Uterus (tissue), 4 donors: ENCODE data around the gene ISYNA1. TPM values are rescaled to one million over a fixed set of nuclear protein-coding genes. Genes with fewer than 3 reads are reported as not detected.

ENCODE experiments used
- DNase-seq, 2 donors: peaks; one replicate each; pipeline ENCODE4 v3.0.0-alpha.2; 2019 to 2020
- H3K27ac ChIP-seq, 2 donors: fragments of 200-600 bp; sonication (generic); 1 replicate in 1 of 2; 2 replicates in 1 of 2; pipeline ENCODE4 v1.5.1; 2016 to 2018
- H3K27me3 ChIP-seq, 2 donors: fragments of 200-600 bp; sonication (generic); one replicate each; pipeline ENCODE4 v1.5.1; 2018 to 2019; ENCODE audit warnings: control low read depth in 1 of 2
- H3K36me3 ChIP-seq, 2 donors: fragments of 200-600 bp; sonication (generic); one replicate each; pipeline ENCODE4 v1.5.1; 2019; ENCODE audit warnings: control low read depth in 1 of 2
- H3K4me1 ChIP-seq, 2 donors: fragments of 200-600 bp; sonication (generic); one replicate each; pipeline ENCODE4 v1.5.1; 2018 to 2019; ENCODE audit warnings: control low read depth in 1 of 2
- H3K4me3 ChIP-seq, 2 donors: fragments of 200-600 bp; sonication (generic); 1 replicate in 1 of 2; 2 replicates in 1 of 2; pipeline ENCODE4 v1.5.1; 2018 to 2019; ENCODE audit warnings: mild to moderate bottlenecking in 1 of 2
- H3K9me3 ChIP-seq, 2 donors: fragments of 200-600 bp; sonication (generic); one replicate each; pipeline ENCODE4 v1.5.1; 2019; ENCODE audit warnings: control low read depth in 1 of 2
- CTCF ChIP-seq, 4 experiments: fragments of 200-600 bp in 2 of 4; fragments of 450-650 bp in 2 of 4; sonication (generic) in 2 of 4; IDR thresholded peaks; one replicate each; pipeline ENCODE4 v1.5.1; 2016 to 2019; ENCODE audit warnings: antibody characterized with exemption in 4 of 4, mild to moderate bottlenecking in 2 of 4, moderate library complexity in 1 of 4
- POLR2A ChIP-seq, 2 donors: fragments of 450-650 bp; IDR thresholded peaks; one replicate each; pipeline ENCODE4 v1.6.1; 2016; ENCODE audit warnings: antibody characterized with exemption in 2 of 2, mild to moderate bottlenecking in 1 of 2, moderate library complexity in 1 of 2
- intact Hi-C: fragments of 100-400 bp; cut with DNase I; formaldehyde crosslinking; loops from one replicate; pipeline ENCODE4 v1.15.1; 2023; ENCODE audit warnings: low total_unique reads
- total RNA-seq, 4 donors: library from RNA; depleted of rRNA in 3 of 4; stranded (reverse); fragments of >200 nt in 3 of 4; gene quantifications; one replicate each; pipeline versions ENCODE4 v1.1.0 to v1.2.4, GENCODE V29; 2014 to 2023
- donor health status: DM: yes; HTN: yes; CAD: no.

ISYNA1 gene
- total RNA-seq, 4 donors from 2014 or later, result 56.8 to 152 (median 106) TPM

- TF ChIP-seq POLR2A (IDR thresholded peaks at IDR 0.05) (no peak), CTCF (IDR thresholded peaks at IDR 0.05) (no peak)
- peak in 1 of 2 donors; percentile 15 for DNase-seq
- H3K36me3 ChIP-seq, result no peaks in the 10 kb centered on the region
- H3K27ac ChIP-seq, result peak overlapping the region in 1 of 2 donors; percentile 36
- H3K27me3 ChIP-seq, result no peaks in the 10 kb centered on the region
- H3K4me1 ChIP-seq, result peaks cover 0 to 37% of the 10 kb centered on the region in 2 donors
- H3K9me3 ChIP-seq, result no peaks in the 10 kb centered on the region
- H3K4me3 ChIP-seq, result no peak overlapping the region
- intact Hi-C loops, result no loop called here
These were observed 15.3 kb downstream of the ISYNA1 start for GRCh38 chr19:18422530-18423191.

DNA sequence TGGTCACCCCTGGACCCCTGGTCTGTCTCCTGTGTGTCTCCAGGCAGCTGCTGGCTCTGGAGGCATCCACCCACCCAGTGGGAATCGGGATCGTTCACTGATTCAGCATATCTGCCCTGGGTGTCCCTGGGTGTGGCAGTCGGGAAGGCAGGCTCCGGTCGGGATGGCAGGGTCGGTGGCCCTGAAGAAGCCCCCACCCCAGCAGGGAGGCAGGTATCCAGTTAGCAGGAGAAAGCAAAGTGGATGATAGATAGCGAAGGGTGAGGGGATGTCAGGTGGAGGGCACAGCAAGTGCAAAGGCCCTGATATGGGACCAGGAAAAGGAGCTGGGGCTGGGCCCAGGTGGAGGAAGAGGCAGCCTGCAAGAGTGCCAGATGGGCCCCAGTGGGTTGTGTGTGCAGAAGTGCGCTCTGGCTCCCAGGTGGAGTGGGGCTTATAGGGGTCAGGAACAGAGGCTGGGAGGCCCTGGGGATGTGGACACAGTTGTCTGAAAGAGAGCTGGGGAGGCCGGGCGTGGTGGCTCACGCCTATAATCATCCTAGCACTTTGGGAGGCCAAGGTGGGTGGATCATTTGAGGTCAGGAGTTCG is 16.5 kb downstream of the ISYNA1 start:
- Histone ChIP-seq H3K27ac (peak overlapping the region; percentile 90 to 93), H3K9me3 (no peaks in the 10 kb centered on the region), H3K36me3 (no peaks in the 10 kb centered on the region), H3K27me3 (no peaks in the 10 kb centered on the region), H3K4me1 (peaks cover 0 to 31% of the 10 kb centered on the region in 2 donors), H3K4me3 (no peak overlapping the region)
- TF ChIP-seq POLR2A (IDR thresholded peaks at IDR 0.05) (no peak), CTCF (IDR thresholded peaks at IDR 0.05) (no peak)
- DNase-seq, result peak in 1 of 2 donors; percentile 26
- intact Hi-C loops, result no loop called here

DNA sequence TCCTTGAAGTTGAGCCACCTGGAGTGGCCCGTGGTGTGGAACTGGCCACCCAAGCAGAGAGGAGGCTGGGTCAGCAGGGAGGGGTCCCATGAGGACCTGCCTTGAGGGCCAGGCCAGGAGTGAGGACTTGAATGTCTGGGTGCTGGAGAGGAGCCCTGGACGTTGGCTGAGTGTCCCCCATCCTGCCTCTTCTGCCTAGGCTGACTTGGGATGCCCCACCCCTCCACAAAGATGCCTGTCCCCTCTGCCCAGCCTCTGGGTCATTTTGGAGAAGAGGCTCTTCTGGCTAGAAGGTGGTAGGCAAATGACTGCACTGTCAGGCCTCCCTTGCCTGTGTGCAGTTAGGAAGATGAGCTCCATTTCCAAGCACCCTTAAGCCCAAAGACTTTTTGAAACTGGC is 17.0 kb downstream of the ISYNA1 start:
- H3K4me3 ChIP-seq, result peak overlapping the region in 1 of 2 donors; percentile 62
- peaks cover 0 to 32% of the 10 kb centered on the region in 2 donors for H3K4me1 ChIP-seq
- H3K9me3 ChIP-seq, result no peaks in the 10 kb centered on the region
- H3K27me3 ChIP-seq, result no peaks in the 10 kb centered on the region
- peak in 1 of 2 donors; percentile 34 for DNase-seq
- peak overlapping the region; percentile 90 to 93 for H3K27ac ChIP-seq
- H3K36me3 ChIP-seq, result no peaks in the 10 kb centered on the region
- TF ChIP-seq CTCF (IDR thresholded peaks at IDR 0.05), result no peak
- TF ChIP-seq POLR2A (IDR thresholded peaks at IDR 0.05), result no peak
- intact Hi-C loops, result no loop called here

DNA sequence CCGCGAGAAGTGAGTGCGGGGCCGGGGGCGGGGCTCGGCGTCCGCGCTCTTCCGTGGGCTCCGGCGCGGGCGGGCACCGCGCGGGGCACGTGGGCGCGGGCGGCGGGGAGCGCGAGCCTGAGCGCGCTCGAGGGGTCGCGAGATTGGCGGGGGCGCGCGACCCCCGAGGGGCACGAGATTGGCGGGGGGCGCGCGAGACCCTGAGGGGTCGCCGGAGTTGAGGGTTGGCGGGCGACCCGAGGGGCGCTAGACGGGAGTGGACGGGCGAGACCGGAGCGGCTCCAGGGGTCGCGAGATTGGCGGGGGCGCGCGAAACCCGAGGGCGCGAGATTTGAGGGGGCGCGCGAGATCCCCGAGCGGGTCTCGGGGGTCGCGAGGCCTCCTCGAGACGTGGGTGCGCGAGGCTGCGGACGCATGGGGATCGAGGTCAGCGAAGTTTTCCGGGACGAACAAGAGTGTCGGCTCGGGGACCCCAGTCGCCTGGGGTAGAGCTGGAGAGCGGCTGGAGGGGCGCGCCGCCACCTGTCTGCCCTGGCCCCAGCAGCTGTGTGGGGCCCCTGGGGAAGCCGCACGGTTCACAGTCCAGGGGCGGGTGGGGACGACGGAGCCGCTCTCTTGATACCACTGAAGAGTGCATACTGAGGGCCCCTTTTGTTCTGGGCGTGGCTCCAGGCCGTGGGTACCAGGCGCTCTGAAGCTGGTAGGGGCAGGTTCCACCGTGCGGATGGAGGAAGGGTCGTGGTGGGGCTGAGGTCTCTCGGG is 18.1 kb downstream of the ISYNA1 start:
- DNase-seq, result peak in 1 of 2 donors; percentile 59
- intact Hi-C loops, result loop anchor here (10.0 kb wide), 1 partner anchor 75 kb away; the partner anchor contains the start of gene PGPEP1
- Histone ChIP-seq H3K9me3 (no peaks in the 10 kb centered on the region), H3K4me1 (peaks cover 0 to 27% of the 10 kb centered on the region in 2 donors), H3K4me3 (peak overlapping the region; percentile 37 to 62), H3K36me3 (no peaks in the 10 kb centered on the region), H3K27me3 (no peaks in the 10 kb centered on the region), H3K27ac (peak overlapping the region; percentile 90 to 93)
- TF ChIP-seq CTCF (IDR thresholded peaks at IDR 0.05) (no peak), POLR2A (IDR thresholded peaks at IDR 0.05) (no peak)
